NB4 (cell line): ENCODE results near the gene RAPGEF4.

Experiments used
- POLR2A ChIP-seq: IDR thresholded peaks from 2 replicates; pipeline ENCODE4 v1.6.1; 2011; ENCODE audit warnings: mild to moderate bottlenecking; ENCODE audit not compliant: insufficient read length; ENCODE audit errors: extremely low read depth
- TF ChIP-seq, protein P1 (sequence below): IDR thresholded peaks from one replicate; pipeline ENCODE4 v1.5.1; 2012; ENCODE audit warnings: low read depth, low read length

DNA sequence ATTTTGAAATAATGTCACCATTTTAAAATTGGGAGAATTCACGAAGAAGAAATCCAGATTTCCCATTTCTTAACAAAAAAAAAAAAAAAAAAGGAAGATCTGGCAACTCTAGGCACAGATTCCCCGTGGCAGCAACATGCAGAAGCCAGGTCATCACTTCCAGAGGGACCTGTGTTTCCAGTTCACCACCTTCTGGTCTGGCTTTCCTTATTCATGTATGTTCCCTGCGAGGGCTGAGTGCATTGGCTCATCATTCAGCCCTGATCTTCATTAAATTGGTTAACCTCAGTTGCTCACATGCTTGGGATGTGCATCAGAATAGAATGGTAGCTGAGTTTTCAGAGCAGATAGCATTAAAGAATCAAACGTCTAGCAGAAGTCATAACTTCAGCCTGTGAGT lies 315.0 kb downstream of the RAPGEF4 start:
- TF ChIP-seq, protein P1, sequence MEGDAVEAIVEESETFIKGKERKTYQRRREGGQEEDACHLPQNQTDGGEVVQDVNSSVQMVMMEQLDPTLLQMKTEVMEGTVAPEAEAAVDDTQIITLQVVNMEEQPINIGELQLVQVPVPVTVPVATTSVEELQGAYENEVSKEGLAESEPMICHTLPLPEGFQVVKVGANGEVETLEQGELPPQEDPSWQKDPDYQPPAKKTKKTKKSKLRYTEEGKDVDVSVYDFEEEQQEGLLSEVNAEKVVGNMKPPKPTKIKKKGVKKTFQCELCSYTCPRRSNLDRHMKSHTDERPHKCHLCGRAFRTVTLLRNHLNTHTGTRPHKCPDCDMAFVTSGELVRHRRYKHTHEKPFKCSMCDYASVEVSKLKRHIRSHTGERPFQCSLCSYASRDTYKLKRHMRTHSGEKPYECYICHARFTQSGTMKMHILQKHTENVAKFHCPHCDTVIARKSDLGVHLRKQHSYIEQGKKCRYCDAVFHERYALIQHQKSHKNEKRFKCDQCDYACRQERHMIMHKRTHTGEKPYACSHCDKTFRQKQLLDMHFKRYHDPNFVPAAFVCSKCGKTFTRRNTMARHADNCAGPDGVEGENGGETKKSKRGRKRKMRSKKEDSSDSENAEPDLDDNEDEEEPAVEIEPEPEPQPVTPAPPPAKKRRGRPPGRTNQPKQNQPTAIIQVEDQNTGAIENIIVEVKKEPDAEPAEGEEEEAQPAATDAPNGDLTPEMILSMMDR, result no peak
- TF ChIP-seq POLR2A, result no peak
